CD4-positive, alpha-beta T cell (primary cell): ENCODE measurements around the gene ARHGAP6. TPM values are rescaled to one million over a fixed set of nuclear protein-coding genes. Genes with fewer than 3 reads are reported as not detected.

Experiments
- ATAC-seq: fragments of 200-7000 bp; cut with Tn5 transposase; one replicate; pipeline ENCODE4 v1.10.0; 2022; ENCODE audit warnings: mild to moderate bottlenecking; ENCODE audit not compliant: poor library complexity
- CTCF ChIA-PET: fragments of 350-600 bp; sonication (Branson Sonifier 250); formaldehyde crosslinking; loops from one replicate; lab custom pipeline; 2021; ENCODE audit warnings: antibody characterized with exemption, inconsistent platforms; lab: Charles Lee
- POLR2A ChIA-PET: fragments of 350-600 bp; sonication (Branson Sonifier 250); formaldehyde crosslinking; loops from one replicate; lab custom pipeline; 2021; ENCODE audit warnings: antibody characterized with exemption, inconsistent platforms; lab: Charles Lee
- DNase-seq, 14 experiments: peaks; one replicate each; pipeline ENCODE4 v3.0.0-alpha.2; 2013 to 2020; ENCODE audit warnings: mixed read lengths in 2 of 14
- H3K27ac ChIP-seq, 2 donors: one replicate each; pipeline versions ENCODE4 v1.5.1 to v1.7.0; 2013; ENCODE audit warnings: low read length in 2 of 2, low read depth in 1 of 2, mild to moderate bottlenecking in 1 of 2
- H3K27me3 ChIP-seq, 2 experiments: 1 replicate in 1 of 2; 2 replicates in 1 of 2; pipeline versions ENCODE4 v1.6.1 to v1.7.0; 2013; ENCODE audit warnings: low read length in 2 of 2, control low read depth in 1 of 2, mild to moderate bottlenecking in 1 of 2, moderate library complexity in 1 of 2; ENCODE audit not compliant: insufficient read depth in 2 of 2, control insufficient read depth in 1 of 2
- H3K36me3 ChIP-seq: one replicate; pipeline ENCODE4 v1.6.1; 2013; ENCODE audit warnings: low read length, control low read depth; ENCODE audit not compliant: insufficient read depth
- H3K4me1 ChIP-seq: one replicate; pipeline ENCODE4 v1.6.1; 2013; ENCODE audit warnings: low read length, control low read depth; ENCODE audit not compliant: insufficient read depth
- H3K4me3 ChIP-seq: one replicate; pipeline ENCODE4 v1.5.1; 2013; ENCODE audit warnings: mild to moderate bottlenecking, low read length, moderate library complexity
- H3K9me3 ChIP-seq, 2 experiments: 1 replicate in 1 of 2; 2 replicates in 1 of 2; pipeline versions ENCODE4 v1.6.1 to v1.7.0; 2013; ENCODE audit warnings: low read length in 2 of 2, mild to moderate bottlenecking in 2 of 2, control low read depth in 1 of 2, moderate library complexity in 1 of 2; ENCODE audit not compliant: control insufficient read depth in 1 of 2, insufficient read depth in 1 of 2
- H3K27ac Mint-ChIP-seq: one replicate; pipeline ENCODE4 v1.8.0; 2020; ENCODE audit warnings: mixed read lengths
- H3K27me3 Mint-ChIP-seq: one replicate; pipeline ENCODE4 v1.8.0; 2021; ENCODE audit warnings: mixed read lengths
- H3K36me3 Mint-ChIP-seq: one replicate; pipeline ENCODE4 v1.8.0; 2021; ENCODE audit warnings: low read depth, mixed read lengths
- H3K4me1 Mint-ChIP-seq: one replicate; pipeline ENCODE4 v1.8.0; 2021; ENCODE audit warnings: low read depth, mixed read lengths
- H3K4me3 Mint-ChIP-seq: one replicate; pipeline ENCODE4 v1.8.0; 2020; ENCODE audit warnings: mild to moderate bottlenecking, mixed read lengths
- H3K9me3 Mint-ChIP-seq: one replicate; pipeline ENCODE4 v1.8.0; 2020; ENCODE audit warnings: mixed read lengths
- intact Hi-C, 2 experiments: fragments of 100-400 bp; cut with DNase I in 1 of 2; cut with micrococcal nuclease in 1 of 2; formaldehyde crosslinking; loops; one replicate each; pipeline versions ENCODE4 v1.15.1 to v1.9.0; 2023 to 2025; cut with DNase I, micrococcal nuclease
- total RNA-seq, 174 experiments: library from RNA in 2 of 174; stranded (reverse) in 2 of 174; gene quantifications; one replicate each; pipeline ENCODE4 v1.2.3 and lab custom pipeline; 2021 to 2026
- TF ChIP-seq, protein P1 (sequence below): fragments of 200-600 bp; IDR thresholded peaks from one replicate; pipeline ENCODE4 v1.8.0; 2022; ENCODE audit warnings: antibody characterized with exemption, mild to moderate bottlenecking

The ARHGAP6 gene
- total RNA-seq, 2 experiments from 2014 or later: not detected

- no peaks in the 10 kb centered on the region for H3K4me1 Mint-ChIP-seq
These were observed 214.6 kb downstream of the ARHGAP6 start for GRCh38 chrX:11451151-11451550.

DNA sequence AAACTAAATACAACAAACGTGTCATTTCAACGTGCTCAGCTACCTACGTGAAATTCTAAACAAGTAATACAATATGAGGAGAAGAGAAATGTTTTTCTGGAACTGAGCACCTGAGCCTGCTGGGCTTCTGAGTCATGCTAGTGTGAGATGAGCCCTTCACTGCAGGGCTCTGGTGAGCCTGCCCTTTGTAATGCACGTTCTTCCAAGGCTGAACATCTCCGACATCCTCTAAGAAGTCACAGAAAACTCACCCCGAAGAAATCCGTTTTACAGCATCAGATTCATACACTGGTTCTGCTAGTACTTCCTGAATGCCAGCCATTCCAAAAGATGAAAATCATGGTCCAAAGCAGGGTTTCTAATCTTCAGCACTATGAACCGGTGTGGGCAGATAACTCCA, 215.4 kb downstream of the ARHGAP6 start:
- Mint-ChIP-seq H3K27ac (no peak overlapping the region), H3K9me3 (no peaks in the 10 kb centered on the region), H3K36me3 (no peaks in the 10 kb centered on the region), H3K4me3 (no peak overlapping the region), H3K27me3 (peaks cover 7% of the 10 kb centered on the region), H3K4me1 (no peaks in the 10 kb centered on the region)
- Histone ChIP-seq H3K9me3 (no peaks in the 10 kb centered on the region), H3K36me3 (no peaks in the 10 kb centered on the region), H3K4me1 (no peaks in the 10 kb centered on the region), H3K4me3 (no peak overlapping the region), H3K27me3 (no peaks in the 10 kb centered on the region), H3K27ac (no peak overlapping the region)
- CTCF ChIA-PET: no interaction called here
- ATAC-seq (no peak), DNase-seq (no peak)
- TF ChIP-seq, protein P1, sequence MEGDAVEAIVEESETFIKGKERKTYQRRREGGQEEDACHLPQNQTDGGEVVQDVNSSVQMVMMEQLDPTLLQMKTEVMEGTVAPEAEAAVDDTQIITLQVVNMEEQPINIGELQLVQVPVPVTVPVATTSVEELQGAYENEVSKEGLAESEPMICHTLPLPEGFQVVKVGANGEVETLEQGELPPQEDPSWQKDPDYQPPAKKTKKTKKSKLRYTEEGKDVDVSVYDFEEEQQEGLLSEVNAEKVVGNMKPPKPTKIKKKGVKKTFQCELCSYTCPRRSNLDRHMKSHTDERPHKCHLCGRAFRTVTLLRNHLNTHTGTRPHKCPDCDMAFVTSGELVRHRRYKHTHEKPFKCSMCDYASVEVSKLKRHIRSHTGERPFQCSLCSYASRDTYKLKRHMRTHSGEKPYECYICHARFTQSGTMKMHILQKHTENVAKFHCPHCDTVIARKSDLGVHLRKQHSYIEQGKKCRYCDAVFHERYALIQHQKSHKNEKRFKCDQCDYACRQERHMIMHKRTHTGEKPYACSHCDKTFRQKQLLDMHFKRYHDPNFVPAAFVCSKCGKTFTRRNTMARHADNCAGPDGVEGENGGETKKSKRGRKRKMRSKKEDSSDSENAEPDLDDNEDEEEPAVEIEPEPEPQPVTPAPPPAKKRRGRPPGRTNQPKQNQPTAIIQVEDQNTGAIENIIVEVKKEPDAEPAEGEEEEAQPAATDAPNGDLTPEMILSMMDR: no peak
- POLR2A ChIA-PET: no interaction called here
- intact Hi-C loops: no loop called here

More at GRCh38 chrX:11451151-11451550, 214.6 kb downstream of the ARHGAP6 start:
- ChIA-PET POLR2A (no interaction called here), CTCF (no interaction called here)
- Mint-ChIP-seq H3K27ac (no peak overlapping the region), H3K4me3 (no peak overlapping the region), H3K27me3 (peaks cover 7% of the 10 kb centered on the region), H3K36me3 (no peaks in the 10 kb centered on the region), H3K9me3 (no peaks in the 10 kb centered on the region)
- no peak for ATAC-seq
- Histone ChIP-seq H3K36me3 (no peaks in the 10 kb centered on the region), H3K9me3 (no peaks in the 10 kb centered on the region), H3K4me1 (no peaks in the 10 kb centered on the region), H3K27me3 (no peaks in the 10 kb centered on the region), H3K4me3 (no peak overlapping the region), H3K27ac (no peak overlapping the region)
- intact Hi-C loops: no loop called here
- TF ChIP-seq, protein P1: no peak
- DNase-seq: no peak

DNA sequence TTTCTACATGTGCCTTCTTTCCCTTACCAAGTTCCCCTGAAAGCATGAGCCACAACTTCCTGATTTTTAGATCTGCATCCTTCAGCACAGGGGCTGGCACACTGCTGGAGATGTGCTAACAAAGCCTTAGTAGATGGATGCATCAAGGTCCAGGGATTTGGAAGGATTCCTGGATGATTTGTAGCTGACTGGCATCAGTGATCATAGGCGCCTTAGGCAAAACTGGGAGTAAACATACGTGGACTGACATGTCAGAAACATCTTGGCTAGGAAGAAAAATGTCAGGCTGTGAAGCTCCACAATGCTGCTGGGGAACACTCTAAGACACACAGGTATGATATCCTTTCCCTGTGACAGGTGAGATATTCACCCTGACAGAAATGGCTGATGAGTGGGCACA, 216.1 kb downstream of the ARHGAP6 start:
- DNase-seq (no peak), ATAC-seq (no peak)
- Mint-ChIP-seq H3K9me3 (no peaks in the 10 kb centered on the region), H3K4me1 (no peaks in the 10 kb centered on the region), H3K4me3 (no peak overlapping the region), H3K27me3 (peaks cover 7% of the 10 kb centered on the region), H3K27ac (no peak overlapping the region), H3K36me3 (no peaks in the 10 kb centered on the region)
- intact Hi-C loops: no loop called here
- Histone ChIP-seq H3K36me3 (no peaks in the 10 kb centered on the region), H3K4me3 (no peak overlapping the region), H3K4me1 (no peaks in the 10 kb centered on the region), H3K9me3 (no peaks in the 10 kb centered on the region), H3K27ac (no peak overlapping the region), H3K27me3 (no peaks in the 10 kb centered on the region)
- POLR2A ChIA-PET: no interaction called here
- TF ChIP-seq, protein P1: no peak
- CTCF ChIA-PET: interaction anchor here (0.9 kb wide), 1 partner anchor 13 kb away, joined by 3 read pairs; no protein-coding TSS in a partner anchor
